GM23248 (cell line): Measurements from ENCODE around the gene DISP2.

Experiments used
- EZH2 ChIP-seq: fragments of 200-600 bp; sonication (generic); IDR thresholded peaks from 2 replicates; pipeline ENCODE4 v1.6.1; 2018; ENCODE audit warnings: antibody characterized with exemption, mild to moderate bottlenecking; ENCODE audit not compliant: insufficient read depth, poor library complexity, severe bottlenecking
- EZH2phosphoT487 ChIP-seq: fragments of 200-600 bp; sonication (generic); IDR thresholded peaks from 2 replicates; pipeline ENCODE4 v1.6.1; 2018; ENCODE audit warnings: antibody characterized with exemption, moderate library complexity, mild to moderate bottlenecking, low read depth; ENCODE audit not compliant: insufficient read depth

GRCh38 chr15:40397688-40398412 lies 39.8 kb downstream of the DISP2 start:
- TF ChIP-seq EZH2phosphoT487 (no peak), EZH2 (no peak)
